ENCODE data around the gene WNT5A.

WNT5A gene

GRCh38 chr3:55486857-55487380, at the start of gene WNT5A:
Gene WNT5A (minus strand): TSS chr3:55487306. CDS start chr3:55486985, 321 bp downstream.
- DNase-seq (ENCODE audit: low read depth): no peak

DNA sequence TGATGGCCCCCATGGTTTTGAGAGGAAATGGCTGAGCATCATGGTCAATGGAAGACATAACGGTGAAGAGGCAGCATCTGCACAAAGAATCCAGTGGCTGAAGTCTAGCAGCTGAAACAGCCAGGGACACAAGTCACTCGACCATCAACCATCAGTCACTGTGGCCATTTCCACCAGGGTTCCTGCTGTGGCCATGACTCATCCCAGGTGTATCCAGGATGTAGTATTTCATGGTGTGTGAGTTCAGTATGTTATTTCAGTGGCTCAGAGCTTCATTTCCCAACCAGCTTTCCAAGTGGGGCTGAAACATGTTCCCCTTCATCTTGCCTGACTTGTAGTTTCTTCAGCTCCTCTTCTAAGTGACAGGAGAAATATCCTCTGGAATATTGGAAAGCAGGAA, 47.8 kb upstream of the WNT5A start:
- no peak for DNase-seq (ENCODE audit: low read depth)

GRCh38 chr3:55532806-55533205, 45.7 kb upstream of the WNT5A start:
- no peak for DNase-seq (ENCODE audit: low read depth)

- no peak for DNase-seq (ENCODE audit: low read depth)
Observed at GRCh38 chr3:55531321-55531720, 44.2 kb upstream of the WNT5A start.

GRCh38 chr3:55527361-55527760, 40.3 kb upstream of the WNT5A start:
- DNase-seq (ENCODE audit: low read depth): no peak

- DNase-seq (ENCODE audit: low read depth): no peak
Observed at GRCh38 chr3:55526332-55527030, 39.4 kb upstream of the WNT5A start.

DNA sequence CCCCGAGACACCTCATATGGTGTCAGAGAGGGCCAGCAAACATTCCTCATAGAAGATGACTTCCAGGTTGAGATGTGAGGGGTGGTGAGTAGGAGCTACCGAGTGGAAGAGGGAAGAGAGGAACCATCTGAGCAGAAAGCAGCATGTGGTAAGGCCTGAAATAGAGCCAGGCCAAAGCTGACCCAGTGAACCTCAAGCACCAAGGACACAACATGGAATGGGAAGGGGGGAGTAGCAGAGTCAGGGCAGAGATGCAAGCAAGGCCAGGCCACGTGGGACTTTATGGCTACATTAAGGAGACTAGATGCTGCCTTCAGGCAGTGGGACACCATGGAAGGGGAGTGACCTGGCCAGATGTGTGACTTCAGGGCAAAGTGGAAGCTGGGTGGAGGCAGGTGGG, 38.3 kb upstream of the WNT5A start:
- DNase-seq (ENCODE audit: low read depth): no peak

DNA sequence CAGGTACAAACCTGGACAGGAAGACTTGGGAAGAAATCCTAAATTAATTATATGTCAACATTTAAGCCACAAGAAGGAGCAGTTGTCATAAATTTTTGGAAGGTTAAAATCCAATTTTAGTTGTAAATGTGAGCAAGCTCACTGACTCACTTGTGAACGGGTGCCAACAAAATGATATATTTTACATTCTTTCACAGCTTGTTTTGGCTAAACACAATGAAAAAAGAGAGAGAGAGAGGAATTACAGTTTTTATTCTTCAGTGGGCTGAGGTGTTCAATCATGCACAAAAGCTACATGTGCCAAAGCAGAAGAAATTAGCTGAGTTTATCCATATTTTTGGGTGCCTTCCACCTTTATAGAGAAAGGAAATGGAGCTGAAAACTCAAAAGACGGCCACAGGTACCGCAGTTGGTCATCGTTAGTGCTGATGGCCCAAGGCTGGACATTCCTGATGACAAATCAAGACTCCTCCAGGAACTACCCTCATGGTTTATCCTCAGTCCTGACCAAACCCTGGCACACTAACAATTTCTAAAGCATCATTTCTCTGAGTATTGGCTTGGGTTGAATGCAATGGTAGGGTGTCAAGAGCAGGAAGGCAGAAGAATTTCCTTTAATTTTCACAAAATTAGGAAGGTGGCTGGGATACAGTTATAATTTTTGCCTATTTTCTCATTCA, 37.6 kb upstream of the WNT5A start:
- DNase-seq (ENCODE audit: low read depth): no peak

DNA sequence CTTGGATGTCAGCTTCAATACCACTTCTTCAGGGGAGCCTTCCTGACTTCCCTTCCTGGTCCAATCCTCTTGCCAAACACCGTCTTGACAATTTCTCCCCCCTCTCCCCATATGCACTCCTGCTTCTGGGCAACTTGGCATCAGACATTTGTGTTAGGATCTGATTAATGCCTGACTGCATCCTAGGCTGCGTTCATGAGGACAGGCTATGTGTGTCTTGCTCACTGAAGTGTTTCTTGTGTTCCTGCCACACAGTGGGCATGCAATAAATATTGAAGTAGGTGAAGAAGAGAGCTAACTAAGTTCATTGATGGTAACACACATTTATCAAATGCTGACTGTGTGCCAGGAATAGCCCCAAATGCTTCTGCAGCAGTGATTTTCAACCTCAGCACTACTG, 36.4 kb upstream of the WNT5A start:
- DNase-seq (ENCODE audit: low read depth): no peak

DNA sequence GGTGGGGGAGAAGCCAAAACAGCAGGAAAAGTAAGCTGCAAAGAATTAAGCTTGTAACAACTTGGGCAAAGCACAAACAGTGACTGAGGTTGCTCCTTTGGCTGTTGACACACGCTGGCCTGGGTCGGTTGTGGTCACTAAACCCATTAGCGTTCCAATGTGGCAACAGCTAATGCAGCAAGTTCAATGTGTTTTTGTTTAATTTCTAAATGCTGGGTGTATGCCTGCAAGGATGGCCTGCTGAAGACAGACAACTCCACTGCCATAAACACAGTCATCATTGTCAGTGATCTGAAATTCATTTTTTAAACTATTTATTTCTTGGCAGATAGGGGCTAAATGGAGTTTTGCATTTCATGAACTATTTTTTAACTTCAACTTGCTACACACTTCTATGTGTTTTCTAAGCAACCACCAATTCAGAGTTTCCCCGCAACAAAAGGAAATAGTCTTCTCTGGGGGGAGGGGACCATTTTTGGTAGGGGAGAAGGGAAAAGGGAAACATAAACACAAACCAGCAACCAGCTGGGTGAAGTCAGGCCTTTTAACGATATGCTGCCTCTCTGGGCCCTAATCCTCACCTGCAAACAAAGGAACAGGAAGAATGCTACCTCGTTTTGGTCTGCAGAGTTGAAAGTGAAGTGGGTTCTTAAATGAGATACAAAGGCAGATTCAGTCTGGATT, 34.8 kb upstream of the WNT5A start:
- no peak for DNase-seq (ENCODE audit: low read depth)

GRCh38 chr3:55521064-55521737, 34.1 kb upstream of the WNT5A start:
- no peak for DNase-seq (ENCODE audit: low read depth)

DNA sequence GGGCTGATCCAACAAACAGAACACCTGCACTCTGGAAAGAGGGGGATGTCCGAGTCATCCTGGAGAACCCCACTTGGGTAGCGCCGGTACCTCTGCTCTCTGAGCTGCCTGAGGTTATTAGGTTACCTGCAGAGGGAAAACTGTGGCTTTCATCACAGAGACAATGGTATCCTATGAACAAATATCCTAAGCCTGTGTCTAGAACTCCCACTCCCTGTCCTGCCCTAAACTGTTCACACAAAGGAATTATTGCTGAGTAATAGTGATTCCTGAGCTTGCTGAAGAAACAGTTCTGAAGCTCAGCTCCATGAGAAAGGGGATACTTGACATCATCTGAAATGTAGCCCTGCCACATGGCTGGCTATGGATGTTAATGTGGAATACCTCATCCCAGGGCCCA, 31.9 kb upstream of the WNT5A start:
- DNase-seq (ENCODE audit: low read depth): no peak

DNA sequence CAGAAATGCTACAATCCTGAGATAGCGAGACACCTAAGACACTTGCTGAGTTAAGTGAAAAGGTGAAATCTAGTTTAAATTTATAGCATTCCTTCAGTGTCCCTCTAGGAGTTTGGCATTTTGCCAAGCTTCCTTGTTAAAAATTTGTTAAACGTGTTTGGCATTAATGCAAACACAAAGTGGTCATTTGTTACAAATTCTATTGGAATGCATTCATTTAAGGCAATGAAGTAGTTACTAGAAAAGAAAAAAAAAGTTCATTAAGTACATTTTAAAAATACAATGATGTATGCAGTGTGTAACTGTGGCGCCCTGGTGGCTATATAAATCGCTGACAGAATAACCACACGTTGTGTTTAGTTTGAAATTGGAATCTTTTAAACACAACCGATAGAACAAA, 31.3 kb upstream of the WNT5A start:
- no peak for DNase-seq (ENCODE audit: low read depth)

DNA sequence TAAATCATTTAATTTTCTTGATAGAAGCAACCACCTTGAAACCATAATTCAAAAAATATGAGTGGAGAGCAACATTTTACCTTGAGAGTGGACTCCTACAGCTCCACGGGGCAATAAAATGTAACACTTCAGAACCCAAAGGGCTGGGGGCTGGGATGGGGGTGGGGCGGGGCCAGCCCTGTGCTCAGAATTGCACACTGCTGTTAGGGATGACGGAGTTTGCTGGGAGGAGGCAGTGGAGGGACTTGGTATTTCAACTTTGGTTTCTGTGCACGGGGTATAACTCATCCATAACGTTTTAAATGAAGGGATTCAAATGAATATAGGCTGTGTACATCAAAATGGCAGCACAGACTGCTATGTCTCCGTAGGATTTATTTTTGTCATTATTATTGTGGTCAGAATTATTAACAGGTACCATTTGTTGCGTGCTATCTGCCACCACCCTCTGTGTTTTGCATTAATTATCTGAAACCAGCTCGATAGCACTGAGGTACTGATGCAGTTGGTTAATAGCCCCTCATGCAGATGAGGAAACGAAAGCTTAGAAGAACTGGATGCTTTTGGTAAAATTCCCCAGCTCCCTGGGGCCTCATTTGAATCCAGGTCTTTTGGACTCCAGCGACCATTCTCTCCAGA, 29.4 kb upstream of the WNT5A start:
- DNase-seq (ENCODE audit: low read depth): no peak

DNA sequence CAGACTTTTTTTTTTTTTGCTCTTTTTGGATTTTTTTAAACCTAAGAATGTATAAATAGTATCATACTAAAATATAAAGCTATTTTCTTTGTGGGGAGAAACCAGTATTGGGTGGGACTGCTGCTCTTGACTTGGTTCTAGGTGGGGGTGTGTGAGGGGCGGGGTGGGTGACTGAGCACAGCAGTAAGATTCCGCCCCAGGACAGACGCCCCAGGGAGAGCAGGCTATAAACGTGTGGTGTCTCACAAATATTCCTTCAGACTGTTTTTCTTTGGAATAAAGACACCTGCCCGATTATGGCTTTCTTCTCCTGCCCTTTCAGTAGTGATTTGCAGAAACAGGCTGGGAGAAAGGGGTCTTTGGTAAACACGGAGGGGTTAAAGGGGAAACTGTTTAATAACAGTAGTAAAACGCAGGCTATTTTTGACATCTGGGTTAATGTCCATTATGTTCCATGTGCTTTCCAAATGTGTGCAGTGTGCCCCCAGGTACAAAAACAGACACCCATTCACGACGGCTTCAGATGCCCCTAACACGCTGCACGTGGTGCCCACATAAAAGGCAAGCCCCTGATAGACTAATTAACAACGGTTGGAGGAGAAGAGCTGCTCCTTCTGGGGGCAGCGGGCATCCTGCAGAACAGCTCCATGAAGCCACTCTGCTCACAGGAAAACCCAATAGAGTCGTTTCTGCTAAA, 28.6 kb upstream of the WNT5A start:
- no peak for DNase-seq (ENCODE audit: low read depth)

DNA sequence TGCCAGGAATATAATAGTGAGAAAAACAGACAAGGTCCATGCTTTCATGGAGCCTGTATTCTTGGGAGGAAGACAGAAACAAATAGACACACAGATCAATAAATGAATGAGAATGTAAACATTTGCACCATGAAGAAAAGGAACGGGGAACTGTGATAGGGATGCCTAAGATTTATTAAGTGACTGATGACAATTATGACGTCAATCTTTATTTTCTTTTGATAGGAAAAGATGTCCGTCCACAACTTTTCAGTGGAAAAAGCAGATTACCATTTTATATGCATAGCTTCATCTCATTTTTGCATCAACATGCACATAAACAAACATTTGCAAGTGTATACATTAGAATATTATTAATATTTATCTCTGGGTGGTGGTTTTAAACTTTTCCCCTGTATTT, 27.9 kb upstream of the WNT5A start:
- no peak for DNase-seq (ENCODE audit: low read depth)

- DNase-seq (ENCODE audit: low read depth): no peak
Observed at GRCh38 chr3:55512571-55513343, 25.7 kb upstream of the WNT5A start.

DNA sequence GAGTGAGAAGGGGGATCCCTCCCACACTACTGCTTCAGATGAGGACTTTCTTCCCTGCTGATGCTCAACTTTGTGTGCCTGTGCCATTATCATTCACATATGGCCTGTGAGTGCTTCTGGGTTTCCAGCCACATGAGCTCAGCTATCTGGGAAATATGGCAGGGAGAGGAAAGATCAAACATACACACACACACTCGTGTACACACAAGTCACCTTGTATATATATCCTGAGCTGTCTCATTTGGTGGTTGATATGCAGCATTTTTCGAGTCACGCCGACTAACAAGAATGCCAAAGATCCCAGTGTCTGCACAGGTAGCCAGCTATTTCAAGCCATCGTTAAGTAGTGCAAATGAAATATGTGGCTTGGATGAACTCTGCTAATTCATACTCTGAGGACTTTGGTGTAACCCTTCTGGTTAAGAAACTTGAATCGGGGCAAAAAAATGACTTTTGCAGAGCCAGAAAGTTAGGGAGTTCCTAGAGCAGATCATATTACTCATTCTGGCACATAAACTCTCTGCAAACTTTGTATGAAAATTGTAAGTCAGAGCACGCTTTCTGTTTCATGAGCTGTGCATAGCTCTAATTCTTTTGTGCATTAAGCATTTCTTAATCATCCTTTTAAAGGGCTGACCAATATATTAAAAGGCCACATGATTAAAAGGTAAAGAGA, 24.9 kb upstream of the WNT5A start:
- no peak for DNase-seq (ENCODE audit: low read depth)

DNA sequence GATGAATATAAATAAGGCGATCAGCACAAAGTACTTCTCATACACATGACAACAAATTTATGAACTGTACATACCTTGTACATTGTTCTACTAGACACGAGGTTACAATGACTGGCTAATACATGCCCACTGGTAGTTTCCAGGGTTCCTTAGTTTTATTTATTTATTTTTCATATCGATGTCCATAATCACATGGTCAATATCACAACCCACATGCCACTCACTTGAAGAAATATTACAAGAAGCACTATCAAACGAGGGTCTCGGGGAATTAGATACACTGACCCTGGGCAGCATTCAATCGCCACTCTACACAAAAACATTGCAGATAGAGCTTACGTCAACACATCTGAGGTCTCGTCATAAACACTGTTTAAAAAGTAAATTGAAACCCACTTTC, 21.2 kb upstream of the WNT5A start:
- DNase-seq (ENCODE audit: low read depth): no peak

DNA sequence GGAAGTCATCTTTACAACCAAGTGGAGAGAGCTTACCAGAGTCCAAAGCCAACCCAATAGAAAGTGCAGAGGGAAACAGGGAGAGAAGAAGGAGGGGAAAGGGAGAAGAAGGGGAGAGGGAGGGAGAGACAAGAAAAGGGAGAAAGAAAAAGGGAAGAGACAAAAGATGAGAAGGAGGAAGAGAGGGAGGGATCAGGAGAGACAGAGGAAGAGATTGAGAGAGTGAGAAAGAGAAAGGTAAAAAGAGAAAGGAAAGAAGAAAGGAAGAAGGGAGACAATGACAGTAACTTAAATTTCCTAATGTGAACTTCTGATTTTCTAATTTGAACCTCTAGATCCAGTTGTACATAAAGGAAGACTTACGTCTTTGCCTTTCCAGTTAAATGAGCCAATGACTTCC, 20.7 kb upstream of the WNT5A start:
- no peak for DNase-seq (ENCODE audit: low read depth)
